ENCODE measurements around the gene MELTF. TPM values are rescaled to one million over a fixed set of nuclear protein-coding genes. Genes with fewer than 3 reads are reported as not detected.

Gene MELTF
- total RNA-seq, 5 donors from 2014 or later (not counting 1 experiment from before 2014, with no cell fraction given) = 1.2 to 2.6 (median 1.6) TPM

DNA sequence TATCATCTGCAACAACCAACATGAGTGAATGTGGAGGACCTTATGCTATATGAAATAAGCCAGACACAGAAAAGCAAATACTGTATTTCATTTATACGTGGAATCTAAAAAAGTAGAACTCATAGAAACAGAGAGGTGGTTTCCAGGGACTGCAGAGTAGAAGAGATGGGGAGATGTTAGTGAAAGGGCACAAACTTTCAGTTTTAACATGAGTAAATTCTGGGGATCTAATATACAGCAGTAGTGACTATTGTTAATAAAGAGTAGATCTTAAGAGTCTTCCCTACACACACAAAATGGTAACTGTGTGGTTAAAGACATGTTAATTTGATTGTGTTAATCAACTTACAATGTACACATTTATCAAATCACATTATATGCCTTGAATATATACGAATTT is 20.9 kb upstream of the MELTF start:
- H3K9me3 ChIP-seq = no peaks in the 10 kb centered on the region
- no peaks in the 10 kb centered on the region for H3K27me3 Mint-ChIP-seq
- ChIA-PET CTCF (no interaction called here), POLR2A (no interaction called here)
- no peak overlapping the region for H3K27ac ChIP-seq (ENCODE audit: low read length)
- H3K4me3 Mint-ChIP-seq = no peak overlapping the region
- peaks cover 0 to 2% (median 0%) of the 10 kb centered on the region in 3 donors for H3K4me1 Mint-ChIP-seq
- H3K4me1 ChIP-seq (ENCODE audit: control insufficient read depth in 1 of 2, extremely low read depth in 1 of 2, insufficient read depth in 2 of 2, low read length in 2 of 2) = no peaks in the 10 kb centered on the region
- H3K36me3 ChIP-seq (ENCODE audit: control insufficient read depth in 2 of 2, extremely low read depth in 1 of 2, insufficient read depth in 1 of 2, low read length in 1 of 2) = peaks cover 14 to 20% of the 10 kb centered on the region in 2 donors
- WGBS (ENCODE audit: insufficient coverage) = no CpG with 5 or more reads among the region's 2 CpGs
- DNase-seq (no peak), ATAC-seq (replicated peaks in 1 of 4) (no peak)
- H3K36me3 Mint-ChIP-seq = peaks cover 51% of the 10 kb centered on the region
- peak overlapping the region in 1 of 2 donors; percentile 4 for H3K27ac Mint-ChIP-seq
- H3K4me3 ChIP-seq (ENCODE audit: control insufficient read depth in 1 of 2, extremely low read depth in 1 of 2, low read length in 1 of 2) = no peak overlapping the region
- H3K27me3 ChIP-seq (replicated peaks in 1 of 2; ENCODE audit: control insufficient read depth in 2 of 2, extremely low read depth in 1 of 2, insufficient read depth in 2 of 2, low read length in 1 of 2) = no peaks in the 10 kb centered on the region
- H3K9me3 Mint-ChIP-seq = no peaks in the 10 kb centered on the region

DNA sequence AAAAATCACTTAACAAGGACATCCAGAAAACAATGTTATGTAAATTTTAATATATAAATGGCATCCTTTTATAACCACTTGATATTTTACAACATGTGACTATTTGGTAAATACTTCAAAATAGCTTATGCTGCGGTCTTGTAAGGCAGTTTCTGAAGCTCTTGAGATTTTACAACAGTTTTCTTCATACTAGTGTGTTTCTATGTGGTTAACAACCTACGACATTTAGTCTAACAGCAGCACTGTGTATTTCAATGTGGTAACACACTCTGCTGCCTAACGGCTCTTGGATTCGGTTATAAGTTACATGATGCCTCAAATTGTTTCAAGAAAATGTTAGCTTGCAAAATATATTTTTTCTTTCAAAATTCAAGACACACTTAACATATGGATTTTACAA is 12.9 kb upstream of the MELTF start:
- ATAC-seq (replicated peaks in 1 of 4) (no peak), DNase-seq (no peak)
- Mint-ChIP-seq H3K4me3 (no peak overlapping the region), H3K27me3 (no peaks in the 10 kb centered on the region), H3K27ac (no peak overlapping the region), H3K9me3 (no peaks in the 10 kb centered on the region), H3K4me1 (no peaks in the 10 kb centered on the region), H3K36me3 (peaks cover 22% of the 10 kb centered on the region)
- WGBS (ENCODE audit: insufficient coverage) = no CpG with 5 or more reads among the region's 4 CpGs
- ChIA-PET POLR2A (no interaction called here), CTCF (interaction anchor here in 1 of 2 donors (0.6 kb wide), 1 partner anchor 10 kb away, joined by 3 read pairs; no protein-coding TSS in a partner anchor)
- Histone ChIP-seq H3K27ac (ENCODE audit: low read length) (no peak overlapping the region), H3K27me3 (replicated peaks in 1 of 2; ENCODE audit: control insufficient read depth in 2 of 2, extremely low read depth in 1 of 2, insufficient read depth in 2 of 2, low read length in 1 of 2) (no peaks in the 10 kb centered on the region), H3K36me3 (ENCODE audit: control insufficient read depth in 2 of 2, extremely low read depth in 1 of 2, insufficient read depth in 1 of 2, low read length in 1 of 2) (peaks cover 0 to 16% of the 10 kb centered on the region in 2 donors), H3K4me3 (ENCODE audit: control insufficient read depth in 1 of 2, extremely low read depth in 1 of 2, low read length in 1 of 2) (no peak overlapping the region), H3K9me3 (no peaks in the 10 kb centered on the region), H3K4me1 (ENCODE audit: control insufficient read depth in 1 of 2, extremely low read depth in 1 of 2, insufficient read depth in 2 of 2, low read length in 2 of 2) (no peaks in the 10 kb centered on the region)

DNA sequence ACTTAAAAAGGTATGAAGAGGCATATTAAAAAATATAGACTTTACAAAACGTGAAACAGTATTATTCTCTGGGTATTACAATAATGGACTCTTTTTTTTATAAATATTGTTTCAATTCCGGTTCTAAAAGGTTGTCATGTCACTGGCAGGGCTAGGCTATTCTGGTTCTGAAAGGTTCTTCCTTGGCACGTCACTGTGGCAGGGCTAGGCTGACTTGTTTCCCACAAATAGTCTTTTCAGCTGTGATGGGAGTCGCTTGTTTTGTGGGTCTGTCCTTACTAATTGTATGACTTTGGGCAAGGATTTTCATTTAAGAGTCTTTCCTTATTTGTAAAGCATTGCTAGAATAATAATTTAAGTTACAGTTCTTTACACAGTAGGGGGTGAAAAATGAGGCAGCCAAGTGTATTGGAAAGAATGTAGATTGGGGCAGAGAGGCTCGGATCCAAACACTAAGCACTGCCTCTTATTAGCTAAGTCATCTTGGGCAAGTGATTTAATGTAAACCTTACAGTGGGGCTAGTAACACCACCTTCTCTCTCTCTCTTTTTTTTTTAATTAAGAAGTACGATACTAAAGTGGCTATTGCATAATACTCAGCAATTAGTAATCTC is 12.4 kb upstream of the MELTF start:
- Histone ChIP-seq H3K36me3 (ENCODE audit: control insufficient read depth in 2 of 2, extremely low read depth in 1 of 2, insufficient read depth in 1 of 2, low read length in 1 of 2) (peaks cover 0 to 16% of the 10 kb centered on the region in 2 donors), H3K4me1 (ENCODE audit: control insufficient read depth in 1 of 2, extremely low read depth in 1 of 2, insufficient read depth in 2 of 2, low read length in 2 of 2) (no peaks in the 10 kb centered on the region), H3K27me3 (replicated peaks in 1 of 2; ENCODE audit: control insufficient read depth in 2 of 2, extremely low read depth in 1 of 2, insufficient read depth in 2 of 2, low read length in 1 of 2) (no peaks in the 10 kb centered on the region), H3K27ac (ENCODE audit: low read length) (no peak overlapping the region), H3K9me3 (no peaks in the 10 kb centered on the region), H3K4me3 (ENCODE audit: control insufficient read depth in 1 of 2, extremely low read depth in 1 of 2, low read length in 1 of 2) (no peak overlapping the region)
- CTCF ChIA-PET = interaction anchor here in 1 of 2 donors (0.6 kb wide), 1 partner anchor 10 kb away, joined by 3 read pairs; no protein-coding TSS in a partner anchor
- no peak for ATAC-seq (replicated peaks in 1 of 4)
- H3K27me3 Mint-ChIP-seq = no peaks in the 10 kb centered on the region
- H3K36me3 Mint-ChIP-seq = peaks cover 18% of the 10 kb centered on the region
- WGBS (ENCODE audit: insufficient coverage) = no CpG with 5 or more reads among the region's 6 CpGs
- H3K9me3 Mint-ChIP-seq = no peaks in the 10 kb centered on the region
- POLR2A ChIA-PET = no interaction called here
- H3K27ac Mint-ChIP-seq = no peak overlapping the region
- H3K4me3 Mint-ChIP-seq = no peak overlapping the region
- no peaks in the 10 kb centered on the region for H3K4me1 Mint-ChIP-seq
- no peak for DNase-seq

DNA sequence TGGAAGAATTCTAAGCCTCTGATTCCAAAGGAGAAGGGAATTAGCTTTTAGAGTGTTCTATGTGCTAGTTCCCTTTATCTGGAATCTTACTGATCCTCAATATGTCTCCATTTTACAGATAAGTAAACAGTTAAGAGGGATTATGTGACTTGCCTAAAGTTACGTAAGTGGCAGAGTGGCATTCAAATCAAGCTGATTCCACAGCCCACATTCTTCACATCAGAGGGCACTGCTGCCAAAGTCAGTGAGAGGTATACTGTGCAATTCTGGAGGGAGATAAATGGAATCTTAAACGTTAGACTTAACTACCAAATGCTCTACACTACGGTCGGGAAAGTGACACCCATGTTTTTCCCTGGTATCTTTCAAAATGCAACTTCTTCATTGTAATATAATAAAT is 11.0 kb upstream of the MELTF start:
- Mint-ChIP-seq H3K27ac (no peak overlapping the region), H3K4me1 (no peaks in the 10 kb centered on the region), H3K9me3 (no peaks in the 10 kb centered on the region), H3K36me3 (peaks cover 8% of the 10 kb centered on the region), H3K27me3 (no peaks in the 10 kb centered on the region), H3K4me3 (no peak overlapping the region)
- no peak for ATAC-seq (replicated peaks in 1 of 4)
- Histone ChIP-seq H3K27me3 (replicated peaks in 1 of 2; ENCODE audit: control insufficient read depth in 2 of 2, extremely low read depth in 1 of 2, insufficient read depth in 2 of 2, low read length in 1 of 2) (no peaks in the 10 kb centered on the region), H3K9me3 (no peaks in the 10 kb centered on the region), H3K36me3 (ENCODE audit: control insufficient read depth in 2 of 2, extremely low read depth in 1 of 2, insufficient read depth in 1 of 2, low read length in 1 of 2) (peaks cover 0 to 8% of the 10 kb centered on the region in 2 donors), H3K4me1 (ENCODE audit: control insufficient read depth in 1 of 2, extremely low read depth in 1 of 2, insufficient read depth in 2 of 2, low read length in 2 of 2) (no peaks in the 10 kb centered on the region), H3K27ac (ENCODE audit: low read length) (no peak overlapping the region), H3K4me3 (ENCODE audit: control insufficient read depth in 1 of 2, extremely low read depth in 1 of 2, low read length in 1 of 2) (no peak overlapping the region)
- no peak for DNase-seq
- POLR2A ChIA-PET = no interaction called here
- WGBS (ENCODE audit: insufficient coverage) = no CpG with 5 or more reads among the region's 4 CpGs
- CTCF ChIA-PET = interaction anchor here in 1 of 2 donors (0.9 kb wide), 1 partner anchor 11 kb away, joined by 4 read pairs; the partner anchor contains the start of gene MELTF

DNA sequence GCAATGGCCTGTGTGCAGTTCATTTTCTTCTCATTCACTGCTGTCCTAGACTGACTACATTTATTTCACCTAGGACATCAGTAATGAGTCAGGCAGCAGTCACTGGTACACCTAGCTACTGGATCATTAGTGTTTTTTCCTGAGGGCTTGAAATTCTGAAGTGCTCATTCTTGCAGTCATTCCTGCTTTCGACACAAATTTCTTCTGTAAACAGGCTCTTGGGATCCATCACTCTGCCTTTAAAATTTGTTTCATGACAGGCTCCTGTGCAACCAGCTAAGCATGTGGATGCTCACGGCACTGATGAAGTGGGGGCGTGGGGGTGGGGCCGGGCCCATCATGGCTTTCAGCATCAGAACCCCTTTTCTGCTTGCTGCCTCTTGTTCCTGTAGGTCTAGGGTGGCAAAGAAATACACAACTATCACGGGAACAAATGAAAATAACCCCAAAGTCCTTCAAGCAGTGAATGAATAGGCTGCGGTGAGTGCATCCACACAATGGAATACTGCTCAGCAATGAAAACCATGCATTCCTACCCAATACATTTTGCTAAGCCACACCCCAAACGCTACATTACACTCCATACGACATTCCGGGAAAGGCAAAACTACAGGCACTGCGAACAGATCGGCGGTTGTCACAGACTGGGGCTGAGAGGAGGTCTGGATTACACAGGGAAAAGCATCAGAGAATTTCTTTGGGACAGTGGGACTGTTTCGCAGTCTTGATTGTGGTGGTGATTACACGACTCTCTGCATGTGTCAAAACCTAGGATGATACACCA is 9.3 kb upstream of the MELTF start:
- DNase-seq = no peak
- no peak overlapping the region for H3K4me3 ChIP-seq (ENCODE audit: control insufficient read depth in 1 of 2, extremely low read depth in 1 of 2, low read length in 1 of 2)
- Mint-ChIP-seq H3K27me3 (no peaks in the 10 kb centered on the region), H3K4me3 (no peak overlapping the region), H3K27ac (no peak overlapping the region), H3K36me3 (no peaks in the 10 kb centered on the region), H3K4me1 (peaks cover 0 to 8% (median 1%) of the 10 kb centered on the region in 3 donors), H3K9me3 (no peaks in the 10 kb centered on the region)
- H3K27ac ChIP-seq (ENCODE audit: low read length) = no peak overlapping the region
- H3K4me1 ChIP-seq (ENCODE audit: control insufficient read depth in 1 of 2, extremely low read depth in 1 of 2, insufficient read depth in 2 of 2, low read length in 2 of 2) = no peaks in the 10 kb centered on the region
- POLR2A ChIA-PET = no interaction called here
- 87% methylated on average over 7 of the region's 14 CpGs for WGBS (ENCODE audit: insufficient coverage)
- CTCF ChIA-PET = interaction anchor here in 1 of 2 donors (0.5 kb wide), 1 partner anchor 9 kb away, joined by 4 read pairs; no protein-coding TSS in a partner anchor
- ATAC-seq (replicated peaks in 1 of 4) = no peak
- peaks cover 0 to 5% of the 10 kb centered on the region in 2 donors for H3K36me3 ChIP-seq (ENCODE audit: control insufficient read depth in 2 of 2, extremely low read depth in 1 of 2, insufficient read depth in 1 of 2, low read length in 1 of 2)
- no peaks in the 10 kb centered on the region for H3K27me3 ChIP-seq (replicated peaks in 1 of 2; ENCODE audit: control insufficient read depth in 2 of 2, extremely low read depth in 1 of 2, insufficient read depth in 2 of 2, low read length in 1 of 2)
- no peaks in the 10 kb centered on the region for H3K9me3 ChIP-seq

DNA sequence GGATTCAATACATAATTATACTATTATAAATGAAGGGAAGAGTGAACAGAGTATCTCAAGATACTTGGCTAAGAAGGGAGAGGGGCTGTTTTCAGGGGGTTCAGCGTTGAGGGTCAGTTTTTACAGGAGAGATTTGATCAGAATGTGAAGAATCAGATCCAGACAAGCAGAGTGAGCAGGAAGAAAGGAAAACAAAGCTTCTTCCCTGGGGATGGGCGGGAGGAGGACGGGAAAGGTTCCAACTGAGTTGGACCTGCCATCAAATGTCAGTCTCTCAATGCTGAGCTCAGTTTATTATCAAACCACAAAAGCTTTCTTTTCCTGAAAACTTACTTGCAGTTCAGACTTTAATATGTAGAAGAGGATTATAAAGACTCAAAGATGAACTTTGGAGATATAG is 6.0 kb upstream of the MELTF start:
- H3K9me3 Mint-ChIP-seq = no peaks in the 10 kb centered on the region
- H3K27me3 Mint-ChIP-seq = no peaks in the 10 kb centered on the region
- H3K27me3 ChIP-seq (replicated peaks in 1 of 2; ENCODE audit: control insufficient read depth in 2 of 2, extremely low read depth in 1 of 2, insufficient read depth in 2 of 2, low read length in 1 of 2) = peaks cover 0 to 10% of the 10 kb centered on the region in 2 experiments
- H3K27ac ChIP-seq (ENCODE audit: low read length) = no peak overlapping the region
- H3K36me3 ChIP-seq (ENCODE audit: control insufficient read depth in 2 of 2, extremely low read depth in 1 of 2, insufficient read depth in 1 of 2, low read length in 1 of 2) = no peaks in the 10 kb centered on the region
- no peak overlapping the region for H3K4me3 ChIP-seq (ENCODE audit: control insufficient read depth in 1 of 2, extremely low read depth in 1 of 2, low read length in 1 of 2)
- no peak overlapping the region for H3K4me3 Mint-ChIP-seq
- no peak for DNase-seq
- ATAC-seq (replicated peaks in 1 of 4) = no peak
- H3K4me1 Mint-ChIP-seq = peaks cover 0 to 8% (median 4%) of the 10 kb centered on the region in 3 donors
- POLR2A ChIA-PET = no interaction called here
- H3K9me3 ChIP-seq = no peaks in the 10 kb centered on the region
- H3K4me1 ChIP-seq (ENCODE audit: control insufficient read depth in 1 of 2, extremely low read depth in 1 of 2, insufficient read depth in 2 of 2, low read length in 2 of 2) = no peaks in the 10 kb centered on the region
- H3K36me3 Mint-ChIP-seq = no peaks in the 10 kb centered on the region
- no peak overlapping the region for H3K27ac Mint-ChIP-seq
- CTCF ChIA-PET = interaction anchor here in 1 of 2 donors (0.6 kb wide), 1 partner anchor 55 kb away, joined by 4 read pairs; no protein-coding TSS in a partner anchor
- WGBS (ENCODE audit: insufficient coverage) = 83% methylated on average over 1 of the region's 3 CpGs
